Uterus (tissue), 2 donors: ENCODE data around the gene RAB14.

Experiments
- CTCF ChIP-seq, 4 experiments: fragments of 200-600 bp in 2 of 4; fragments of 450-650 bp in 2 of 4; sonication (generic) in 2 of 4; IDR thresholded peaks; one replicate each; pipeline ENCODE4 v1.5.1; 2016 to 2019; ENCODE audit warnings: antibody characterized with exemption in 4 of 4, mild to moderate bottlenecking in 2 of 4, moderate library complexity in 1 of 4
- POLR2A ChIP-seq, 2 donors: fragments of 450-650 bp; IDR thresholded peaks; one replicate each; pipeline ENCODE4 v1.6.1; 2016; ENCODE audit warnings: antibody characterized with exemption in 2 of 2, mild to moderate bottlenecking in 1 of 2, moderate library complexity in 1 of 2

DNA sequence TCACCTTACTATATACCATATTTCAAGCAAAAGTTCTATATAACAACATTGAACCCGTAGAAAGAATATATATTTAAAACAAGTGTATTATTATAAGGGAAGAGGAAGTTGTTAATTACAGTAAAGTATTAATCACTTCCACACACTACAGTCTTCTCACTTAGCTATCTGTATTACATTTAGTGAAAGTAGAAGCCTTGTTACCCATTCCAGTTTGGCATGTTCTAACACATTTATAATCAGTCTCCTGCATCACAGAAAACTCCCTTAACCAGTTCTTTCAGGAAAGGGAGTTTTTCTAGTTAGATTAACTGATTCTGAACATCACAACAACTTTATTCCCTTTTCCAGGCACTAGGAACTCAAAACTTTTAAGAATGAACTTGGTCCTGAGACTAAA, 6.9 kb downstream of the RAB14 start:
- TF ChIP-seq CTCF (IDR thresholded peaks at IDR 0.05) (no peak), POLR2A (IDR thresholded peaks at IDR 0.05) (no peak)
